Embryonic facial prominence (tissue), 1 donor: ENCODE results near the gene TRAPPC2.
"Not testable (repeated sequence)": the region's sequence is repeated elsewhere in the genome, so short reads cannot be mapped to it uniquely, and the experiment has no call there.

ENCODE experiments used
- DNase-seq: peaks from one replicate; pipeline ENCODE4 v3.0.0-alpha.2; 2016; ENCODE audit errors: extremely low spot score

Gene TRAPPC2

GRCh38 chrX:13747836-13748235 lies 13.4 kb upstream of the TRAPPC2 start:
- DNase-seq, result no peak

DNA sequence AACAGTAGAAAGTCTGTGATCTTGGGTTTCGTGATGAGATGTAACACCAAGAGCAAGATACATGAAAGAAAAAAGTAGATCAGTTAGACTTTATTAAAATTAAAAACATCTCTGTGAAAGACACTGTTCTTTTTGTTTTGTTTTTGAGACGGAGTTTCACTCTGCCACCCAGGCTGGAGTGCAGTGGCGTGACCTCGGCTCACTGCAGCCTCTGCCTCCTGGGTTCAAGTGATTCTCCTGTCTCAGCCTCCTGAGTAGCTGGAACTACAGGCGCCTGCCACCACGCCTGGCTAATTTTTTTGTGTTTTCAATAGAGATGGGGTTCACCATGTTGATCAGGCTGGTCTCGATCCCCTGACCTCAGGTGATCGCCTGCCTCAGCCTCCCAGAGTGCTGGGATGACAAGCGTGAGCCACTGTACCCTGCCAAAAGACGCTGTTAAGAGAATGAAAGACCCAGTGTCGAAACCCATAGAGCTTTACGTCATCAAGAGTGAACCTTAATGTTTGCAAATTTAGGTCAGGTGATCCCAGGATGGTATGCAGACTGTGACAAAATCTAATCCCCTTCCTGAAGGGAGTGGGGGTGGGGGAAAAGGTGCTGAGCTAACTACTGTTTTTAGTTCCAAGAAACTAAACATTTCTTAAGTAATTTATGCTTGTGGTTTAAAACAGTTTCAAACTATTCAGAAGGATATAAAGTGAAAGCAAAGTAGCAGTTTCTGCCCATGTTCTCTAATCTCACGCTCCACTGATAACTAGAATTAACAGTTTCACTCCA lies 8.2 kb upstream of the TRAPPC2 start:
- DNase-seq, result no peak

DNA sequence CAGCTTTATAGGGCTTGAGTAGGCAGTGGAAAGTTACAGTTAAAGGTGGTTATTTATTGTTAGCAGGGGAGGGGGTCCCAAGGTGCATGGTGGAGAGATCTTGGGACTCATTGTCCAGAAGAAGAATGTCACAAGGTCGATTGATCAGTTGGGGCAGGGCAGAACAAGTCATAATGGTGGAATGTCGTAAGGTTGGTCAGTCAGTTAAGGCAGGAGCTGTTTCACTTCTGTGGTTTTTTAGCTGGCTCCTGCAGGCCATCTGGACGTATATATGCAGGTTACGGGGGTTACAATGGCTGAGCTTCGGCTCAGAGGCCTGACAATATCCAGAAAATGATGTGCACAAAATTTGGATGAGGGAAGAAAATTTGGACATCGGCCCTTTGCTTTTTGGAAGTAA lies 7.3 kb upstream of the TRAPPC2 start:
- DNase-seq, result no peak

- DNase-seq, result no peak
Observed at GRCh38 chrX:13733506-13733905, 914 bp downstream of the TRAPPC2 start.

DNA sequence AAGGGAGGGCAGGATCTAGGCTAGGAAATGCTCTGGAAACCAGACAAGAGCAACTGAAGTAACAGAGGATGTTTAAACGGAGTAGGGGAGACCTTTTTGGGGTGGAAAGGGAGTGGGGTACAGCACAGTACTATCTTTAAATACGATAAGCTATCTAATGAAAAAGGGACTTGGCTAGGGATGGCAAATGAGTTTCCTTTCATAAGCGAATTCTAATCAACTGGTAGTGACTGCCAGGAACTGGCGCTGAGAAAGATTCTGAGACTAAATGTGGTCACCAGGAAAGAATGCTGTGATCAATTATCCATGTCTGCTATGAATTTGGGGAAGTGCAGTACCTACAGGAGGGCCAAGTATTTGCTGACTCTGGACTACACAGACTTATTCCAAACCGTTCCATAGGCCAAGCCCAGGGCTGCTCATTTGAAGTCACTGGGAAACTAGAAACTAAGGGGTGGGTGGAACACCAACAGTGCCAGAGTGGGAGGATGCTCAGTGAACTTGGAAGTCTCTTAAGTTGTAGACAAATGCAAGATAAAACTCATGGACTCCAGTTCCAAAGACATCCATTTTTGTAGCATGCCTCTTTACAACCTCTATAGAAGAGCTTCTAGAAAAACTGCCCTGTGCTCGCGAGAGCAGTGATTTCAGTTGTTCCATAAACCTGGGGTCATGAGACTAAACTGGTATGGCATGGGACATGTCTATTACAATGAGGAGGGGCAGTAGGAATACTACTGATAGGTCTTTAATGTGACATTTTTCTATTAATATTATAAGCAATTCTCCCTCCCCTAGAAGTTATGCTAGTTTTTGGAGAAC lies 2.0 kb downstream of the TRAPPC2 start:
- no peak for DNase-seq

- DNase-seq, result not testable (repeated sequence)
Observed at GRCh38 chrX:13730523-13730922, 3.9 kb downstream of the TRAPPC2 start.

DNA sequence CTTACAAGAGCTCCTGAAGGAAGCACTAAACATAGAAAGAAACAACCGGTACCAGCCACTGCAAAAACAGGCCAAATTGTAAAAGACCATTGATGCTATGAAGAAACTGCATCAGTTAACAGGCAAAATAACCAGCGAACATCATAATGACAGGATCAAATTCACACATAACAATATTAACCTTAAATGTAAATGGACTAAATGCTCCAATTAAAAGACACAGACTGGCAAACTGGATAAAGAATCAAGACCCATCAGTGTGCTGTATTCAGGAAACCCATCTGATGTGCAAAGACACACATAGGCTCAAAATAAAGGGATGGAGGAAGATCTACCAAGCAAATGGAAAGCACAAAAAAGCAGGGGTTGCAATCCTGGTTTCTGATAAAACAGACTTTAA lies 7.8 kb downstream of the TRAPPC2 start:
- not testable (repeated sequence) for DNase-seq

DNA sequence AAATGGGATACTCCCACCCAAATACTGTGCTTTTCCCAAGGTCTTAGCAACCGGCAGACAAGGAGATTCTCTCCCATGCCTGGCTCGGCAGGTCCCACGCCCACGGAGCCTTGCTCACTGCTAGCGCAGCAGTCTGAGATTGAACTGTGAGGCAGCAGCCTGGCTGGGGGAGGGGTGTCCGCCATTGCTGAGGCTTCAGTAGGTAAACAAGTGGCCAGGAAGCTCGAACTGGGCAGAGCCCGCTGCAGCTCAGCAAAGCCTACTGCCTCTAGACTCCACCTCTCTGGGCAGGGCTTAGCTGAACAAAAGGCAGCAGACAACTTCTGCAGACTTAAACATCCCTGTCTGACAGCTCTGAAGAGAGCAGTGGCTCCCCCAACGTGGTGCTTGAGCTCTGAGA lies 9.5 kb downstream of the TRAPPC2 start:
- not testable (repeated sequence) for DNase-seq

DNA sequence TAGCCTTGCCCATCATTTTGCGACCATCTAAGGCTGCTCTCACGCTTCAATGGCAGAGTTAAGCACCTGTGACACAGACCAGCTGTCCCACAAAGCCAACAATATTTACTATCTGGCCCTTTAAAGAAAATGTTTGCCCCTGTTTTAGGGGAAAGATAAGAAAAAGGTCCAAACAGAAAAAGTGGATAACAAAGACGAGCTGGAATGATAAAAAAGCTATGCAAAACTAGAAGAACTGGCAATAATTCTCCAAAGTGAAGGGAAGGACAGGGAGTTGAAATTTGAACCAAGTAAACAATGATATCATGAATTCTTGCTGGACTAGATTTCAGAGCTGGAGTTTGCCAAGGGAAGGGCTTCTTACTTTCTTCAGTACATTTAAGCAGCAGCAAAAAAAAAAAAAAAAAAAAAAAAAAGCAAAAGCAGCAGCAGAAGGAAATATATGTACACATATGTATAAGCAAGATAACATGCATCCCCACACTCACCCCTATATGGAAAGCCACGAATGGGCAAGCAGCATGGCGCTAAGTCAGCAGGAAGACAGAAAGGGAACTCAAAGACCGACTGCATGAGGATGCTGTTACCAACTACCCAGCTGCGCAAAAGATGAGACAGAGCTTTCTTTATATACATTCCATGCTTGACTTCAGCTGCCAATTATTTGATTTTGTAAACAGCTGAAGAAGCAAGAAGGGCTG lies 12.5 kb downstream of the TRAPPC2 start:
- DNase-seq, result no peak

DNA sequence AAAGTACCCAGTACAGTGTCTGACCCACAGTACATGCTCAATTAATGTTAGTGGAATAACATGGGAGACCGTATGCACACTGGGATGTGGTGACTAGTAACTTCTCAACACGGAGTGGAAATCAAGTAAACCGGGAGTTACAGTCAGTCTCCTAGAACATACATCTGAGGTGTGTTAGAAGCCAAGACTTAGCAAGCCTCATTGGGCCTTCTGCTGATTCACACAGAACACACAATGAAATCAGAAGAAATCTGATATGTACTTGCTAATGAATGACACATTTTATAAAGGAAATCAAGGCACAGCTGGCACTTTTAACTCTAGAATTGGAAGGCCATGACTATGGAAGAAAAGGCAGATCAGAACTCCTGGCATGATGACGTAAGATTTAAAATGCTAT lies 13.0 kb downstream of the TRAPPC2 start:
- DNase-seq, result no peak

- no peak for DNase-seq
Observed at GRCh38 chrX:13719192-13719856, 15.1 kb downstream of the TRAPPC2 start.

DNA sequence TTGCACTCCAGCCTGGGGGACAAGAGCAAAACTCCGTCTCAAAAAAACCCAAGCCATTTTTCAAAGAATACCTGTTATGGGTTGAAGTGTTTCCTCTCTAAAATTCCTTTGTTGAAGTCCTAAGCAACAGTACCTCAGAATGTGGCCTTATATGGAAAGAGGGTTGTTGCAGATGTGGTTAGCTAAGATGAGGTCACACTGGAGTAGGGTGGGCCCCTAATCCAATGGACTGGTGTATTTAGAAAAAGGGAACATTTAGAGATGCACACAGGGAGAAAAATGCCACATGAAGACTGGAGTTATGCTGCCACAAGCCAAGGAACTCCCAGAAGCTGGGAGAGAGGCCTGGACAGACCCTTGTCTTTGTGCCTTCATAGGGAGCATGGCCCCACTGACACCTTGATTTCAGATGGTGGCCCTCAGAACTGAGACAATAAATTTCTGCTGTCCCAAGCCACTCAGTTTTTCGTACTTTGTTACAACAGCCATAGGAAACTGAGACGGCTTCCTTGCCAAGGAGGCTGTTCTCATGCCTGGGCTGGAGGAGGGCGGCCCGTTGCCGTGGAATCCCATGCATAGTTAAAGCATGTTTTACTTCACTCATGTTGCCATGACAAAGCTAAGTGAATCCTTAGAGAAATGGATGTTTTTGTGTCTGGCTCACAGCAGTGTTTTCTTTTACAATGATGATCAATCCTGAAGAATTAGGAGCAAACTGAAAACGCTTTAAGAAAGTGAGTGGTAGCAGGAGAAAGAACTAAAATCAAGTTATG lies 16.5 kb downstream of the TRAPPC2 start:
- no peak for DNase-seq

GRCh38 chrX:13716905-13717304 lies 17.5 kb downstream of the TRAPPC2 start:
- no peak for DNase-seq

GRCh38 chrX:13716455-13716854 lies 18.0 kb downstream of the TRAPPC2 start:
- no peak for DNase-seq

DNA sequence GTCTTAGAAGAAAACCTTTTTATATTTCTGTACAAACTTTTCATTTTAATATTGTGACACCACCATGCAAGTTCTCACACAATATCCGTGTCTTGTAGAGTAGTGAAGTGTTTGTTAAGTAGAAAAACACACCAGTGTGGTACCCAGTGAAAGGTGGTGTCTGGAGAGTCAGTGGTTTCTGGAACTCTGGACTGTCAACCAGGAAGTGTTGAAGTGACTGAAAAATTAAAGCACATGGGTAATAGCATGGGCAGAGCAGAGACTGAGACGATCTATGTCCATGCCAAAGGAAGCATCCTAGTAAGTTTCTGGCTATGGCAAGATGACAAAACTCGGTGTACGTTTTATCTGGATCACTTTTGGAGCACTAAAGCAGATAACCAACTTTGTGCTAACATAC lies 23.3 kb downstream of the TRAPPC2 start:
- no peak for DNase-seq

GRCh38 chrX:13703589-13703988 lies 30.8 kb downstream of the TRAPPC2 start:
- DNase-seq, result no peak

DNA sequence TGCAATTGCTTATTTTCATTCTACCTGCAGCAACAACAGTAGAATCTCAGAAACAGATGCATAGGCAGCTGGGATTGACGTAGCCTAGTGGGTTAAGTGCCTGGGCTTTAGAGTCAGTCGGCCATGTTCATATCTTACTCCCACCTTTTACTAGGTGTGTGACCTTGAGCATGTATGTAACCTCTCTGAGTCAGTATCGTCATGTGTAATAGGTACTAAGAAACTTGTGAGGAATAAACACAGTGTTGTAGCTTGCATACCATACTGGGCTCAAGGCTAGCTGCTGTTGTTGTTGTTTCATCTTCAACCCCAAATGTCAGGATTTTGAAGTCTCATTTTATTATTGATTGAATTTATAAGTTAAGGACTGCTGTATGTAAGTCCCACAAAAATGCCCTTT lies 31.3 kb downstream of the TRAPPC2 start:
- no peak for DNase-seq

GRCh38 chrX:13702111-13702789 lies 32.2 kb downstream of the TRAPPC2 start:
- DNase-seq, result no peak

GRCh38 chrX:13700380-13700779 lies 34.0 kb downstream of the TRAPPC2 start:
- no peak for DNase-seq

GRCh38 chrX:13699183-13699826 lies 35.1 kb downstream of the TRAPPC2 start:
- DNase-seq, result no peak
